Ramos (cell line): ENCODE results near the gene FGFBP1.

Experiments
- in situ Hi-C: fragments of 300-500 bp; cut with MboI; formaldehyde crosslinking; loops from one replicate; pipeline ENCODE4 v1.14.3; 2022; ENCODE audit warnings: low sequenced_read_pairs; ENCODE audit not compliant: unreplicated experiment

FGFBP1 gene

DNA sequence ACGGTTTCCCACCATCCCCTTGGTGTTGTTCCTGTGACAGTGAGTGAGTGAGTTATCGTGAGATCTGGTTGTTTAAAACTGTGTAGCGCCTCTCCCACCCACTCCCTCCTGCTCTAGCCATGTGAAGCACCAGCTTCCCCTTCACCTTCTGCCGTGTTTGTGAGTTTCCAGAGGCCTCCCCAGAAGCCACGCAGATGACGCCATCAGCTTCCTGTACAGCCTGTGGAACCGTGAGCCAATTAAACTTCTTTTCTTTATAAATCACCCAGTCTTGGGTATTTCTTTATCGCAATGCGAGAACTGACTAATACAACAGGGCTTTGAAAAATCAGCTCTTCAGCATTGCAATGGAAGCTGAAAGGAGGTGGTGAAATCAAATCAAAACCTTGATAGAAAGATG lies 50.0 kb downstream of the FGFBP1 start:
- in situ Hi-C loops = no loop called here
